ENCODE results near the gene FAM163B. TPM values are rescaled to one million over a fixed set of nuclear protein-coding genes. Genes with fewer than 3 reads are reported as not detected.

The FAM163B gene
- total and polyA plus RNA-seq, 2 donors (not counting 1 experiment from before 2014, with no cell fraction given): not detected

DNA sequence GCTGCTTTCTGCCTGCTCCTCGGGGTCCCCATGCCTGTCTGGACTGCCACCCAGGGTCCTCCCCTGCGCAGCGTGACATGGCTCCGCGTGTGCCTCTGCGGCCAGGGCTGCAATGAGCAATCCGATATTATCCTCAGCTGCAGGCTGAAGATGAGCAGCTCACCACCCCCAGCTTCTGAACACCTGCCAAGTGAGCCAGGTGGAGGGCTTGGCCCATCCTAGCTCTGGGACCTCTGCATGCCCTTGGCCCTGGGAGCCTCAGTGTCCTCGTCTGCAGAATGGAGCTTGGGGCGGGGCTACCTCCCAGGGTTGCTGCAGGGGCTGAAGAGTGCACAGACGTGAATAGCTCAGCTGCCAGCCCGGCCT is 80.3 kb downstream of the FAM163B start:
- CTCF ChIA-PET: no interaction called here
- intact Hi-C loops (cut with micrococcal nuclease): no loop called here
- peaks cover 41% of the 10 kb centered on the region for H3K27me3 Mint-ChIP-seq

DNA sequence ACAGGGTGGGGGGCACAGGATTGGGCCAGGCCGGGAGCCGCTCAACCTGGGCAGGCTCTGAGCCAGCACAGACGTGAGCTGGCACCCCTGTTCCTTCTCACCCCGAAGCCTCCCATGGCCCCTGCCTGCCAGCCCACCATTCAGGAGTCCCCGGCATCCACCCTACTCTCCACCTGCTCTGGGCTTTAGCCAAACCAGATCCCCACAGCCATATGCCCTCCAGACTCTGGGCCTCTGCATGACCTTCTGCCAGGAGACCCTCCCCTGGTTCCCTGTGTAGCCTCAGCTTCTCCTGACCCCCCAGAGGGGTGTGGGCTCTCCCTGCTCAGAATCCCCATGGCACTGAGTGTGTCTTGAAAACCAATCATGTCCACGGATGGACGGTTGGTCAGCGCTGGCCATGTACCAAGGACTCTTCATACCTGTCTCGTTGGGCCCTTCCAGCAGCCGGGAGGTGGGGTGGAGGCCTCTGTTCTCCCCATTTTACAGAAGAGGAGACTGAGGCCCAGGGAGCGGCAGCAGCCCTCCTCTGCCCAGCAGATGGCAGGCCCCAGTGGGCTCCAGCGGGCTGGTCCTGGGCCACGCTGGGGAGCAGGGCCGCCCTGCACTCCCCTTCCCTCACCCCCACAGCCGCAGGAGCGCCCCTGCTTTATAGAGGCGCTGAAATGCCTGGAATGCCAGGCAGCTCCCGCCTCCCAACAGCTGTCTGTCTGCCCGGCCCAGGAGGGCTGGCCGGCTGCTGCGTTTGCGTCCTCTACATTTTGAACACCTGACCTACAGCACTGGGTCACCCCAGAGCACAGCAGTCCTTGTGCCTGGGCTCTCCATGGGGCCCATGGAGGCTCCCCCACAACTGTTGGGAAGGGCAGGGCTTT is 81.0 kb downstream of the FAM163B start:
- Histone ChIP-seq H4K20me1 (ENCODE audit: control insufficient read depth, insufficient read depth, low read length, poor library complexity, severe bottlenecking) (no peaks in the 10 kb centered on the region), H3K4me1 (ENCODE audit: control insufficient read depth in 2 of 2, insufficient read depth in 2 of 2, low read length in 2 of 2) (peaks cover 7 to 10% of the 10 kb centered on the region in 2 donors), H3K36me3 (replicated peaks in 1 of 2; ENCODE audit: control extremely low read depth in 1 of 2, control insufficient read depth in 1 of 2, extremely low read depth in 1 of 2, insufficient read depth in 2 of 2, low read length in 1 of 2) (no peaks in the 10 kb centered on the region), H3K4me3 (ENCODE audit: control extremely low read depth in 1 of 5, extremely low read depth in 1 of 5, insufficient read depth in 1 of 5, low read depth in 2 of 5, low read length in 4 of 5) (no peak overlapping the region), H3K9ac (ENCODE audit: low read length) (no peak overlapping the region), H3K4me2 (replicated peaks; ENCODE audit: low read depth, low read length, poor library complexity, severe bottlenecking) (no peak overlapping the region), H3K79me2 (ENCODE audit: control insufficient read depth, insufficient read depth, low read length) (no peaks in the 10 kb centered on the region), H2AFZ (ENCODE audit: insufficient read depth, low read depth, low read length, poor library complexity, severe bottlenecking) (no peak overlapping the region), H3K27me3 (replicated peaks in 1 of 4; ENCODE audit: control extremely low read depth in 1 of 4, control insufficient read depth in 3 of 4, insufficient read depth in 4 of 4, low read length in 3 of 4) (peaks cover 0 to 37% (median 5%) of the 10 kb centered on the region in 4 experiments), H3K9me3 (ENCODE audit: control extremely low read depth in 1 of 3, control insufficient read depth in 2 of 3, insufficient read depth in 1 of 3, low read length in 2 of 3) (peaks cover 0 to 3% (median 0%) of the 10 kb centered on the region in 3 donors), H3K27ac (ENCODE audit: low read length in 2 of 2) (no peak overlapping the region)
- Mint-ChIP-seq H3K27ac (no peak overlapping the region), H3K4me3 (no peak overlapping the region), H3K27me3 (peaks cover 37% of the 10 kb centered on the region), H3K4me1 (peaks cover 7% of the 10 kb centered on the region), H3K9me3 (ENCODE audit: insufficient read depth) (no peaks in the 10 kb centered on the region)
- WGBS (ENCODE audit: insufficient coverage): 94% methylated on average over 19 of the region's 22 CpGs
- intact Hi-C loops (cut with micrococcal nuclease): no loop called here
- TF ChIP-seq EZH2 (IDR thresholded peaks at IDR 0.05; ENCODE audit: borderline replicate concordance, insufficient read depth, low read depth, low read length, poor library complexity, severe bottlenecking): no peak
- TF ChIP-seq, protein P1, sequence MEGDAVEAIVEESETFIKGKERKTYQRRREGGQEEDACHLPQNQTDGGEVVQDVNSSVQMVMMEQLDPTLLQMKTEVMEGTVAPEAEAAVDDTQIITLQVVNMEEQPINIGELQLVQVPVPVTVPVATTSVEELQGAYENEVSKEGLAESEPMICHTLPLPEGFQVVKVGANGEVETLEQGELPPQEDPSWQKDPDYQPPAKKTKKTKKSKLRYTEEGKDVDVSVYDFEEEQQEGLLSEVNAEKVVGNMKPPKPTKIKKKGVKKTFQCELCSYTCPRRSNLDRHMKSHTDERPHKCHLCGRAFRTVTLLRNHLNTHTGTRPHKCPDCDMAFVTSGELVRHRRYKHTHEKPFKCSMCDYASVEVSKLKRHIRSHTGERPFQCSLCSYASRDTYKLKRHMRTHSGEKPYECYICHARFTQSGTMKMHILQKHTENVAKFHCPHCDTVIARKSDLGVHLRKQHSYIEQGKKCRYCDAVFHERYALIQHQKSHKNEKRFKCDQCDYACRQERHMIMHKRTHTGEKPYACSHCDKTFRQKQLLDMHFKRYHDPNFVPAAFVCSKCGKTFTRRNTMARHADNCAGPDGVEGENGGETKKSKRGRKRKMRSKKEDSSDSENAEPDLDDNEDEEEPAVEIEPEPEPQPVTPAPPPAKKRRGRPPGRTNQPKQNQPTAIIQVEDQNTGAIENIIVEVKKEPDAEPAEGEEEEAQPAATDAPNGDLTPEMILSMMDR (IDR thresholded peaks at IDR 0.05): no peak
- ChIA-PET CTCF (no interaction called here), POLR2A (no interaction called here)
- ATAC-seq (ENCODE audit: low read depth) (no peak), DNase-seq (no peak)

More for the DNA sequence above, 80.3 kb downstream of the FAM163B start:
- Histone ChIP-seq H3K4me3 (ENCODE audit: control extremely low read depth in 1 of 5, extremely low read depth in 1 of 5, insufficient read depth in 1 of 5, low read depth in 2 of 5, low read length in 4 of 5) (no peak overlapping the region), H2AFZ (ENCODE audit: insufficient read depth, low read depth, low read length, poor library complexity, severe bottlenecking) (no peak overlapping the region), H3K4me1 (ENCODE audit: control insufficient read depth in 2 of 2, insufficient read depth in 2 of 2, low read length in 2 of 2) (peaks cover 7 to 13% of the 10 kb centered on the region in 2 donors), H3K79me2 (ENCODE audit: control insufficient read depth, insufficient read depth, low read length) (no peaks in the 10 kb centered on the region), H3K27ac (ENCODE audit: low read length in 2 of 2) (no peak overlapping the region), H3K9me3 (ENCODE audit: control extremely low read depth in 1 of 3, control insufficient read depth in 2 of 3, insufficient read depth in 1 of 3, low read length in 2 of 3) (peaks cover 0 to 3% (median 0%) of the 10 kb centered on the region in 3 donors), H3K4me2 (replicated peaks; ENCODE audit: low read depth, low read length, poor library complexity, severe bottlenecking) (no peak overlapping the region), H3K27me3 (replicated peaks in 1 of 4; ENCODE audit: control extremely low read depth in 1 of 4, control insufficient read depth in 3 of 4, insufficient read depth in 4 of 4, low read length in 3 of 4) (peaks cover 0 to 43% (median 8%) of the 10 kb centered on the region in 4 experiments), H3K36me3 (replicated peaks in 1 of 2; ENCODE audit: control extremely low read depth in 1 of 2, control insufficient read depth in 1 of 2, extremely low read depth in 1 of 2, insufficient read depth in 2 of 2, low read length in 1 of 2) (no peaks in the 10 kb centered on the region), H4K20me1 (ENCODE audit: control insufficient read depth, insufficient read depth, low read length, poor library complexity, severe bottlenecking) (no peaks in the 10 kb centered on the region), H3K9ac (ENCODE audit: low read length) (no peak overlapping the region)
- POLR2A ChIA-PET: no interaction called here
- H3K4me3 Mint-ChIP-seq: no peak overlapping the region
- H3K27ac Mint-ChIP-seq: no peak overlapping the region
- DNase-seq (no peak), ATAC-seq (ENCODE audit: low read depth) (no peak)
- WGBS (ENCODE audit: insufficient coverage): 85% methylated on average over 11 of the region's 11 CpGs
- H3K9me3 Mint-ChIP-seq (ENCODE audit: insufficient read depth): no peaks in the 10 kb centered on the region
- no peak for TF ChIP-seq EZH2 (IDR thresholded peaks at IDR 0.05; ENCODE audit: borderline replicate concordance, insufficient read depth, low read depth, low read length, poor library complexity, severe bottlenecking)
- TF ChIP-seq, protein P1 (IDR thresholded peaks at IDR 0.05): no peak
- peaks cover 10% of the 10 kb centered on the region for H3K4me1 Mint-ChIP-seq
